ENCODE measurements around the gene TACO1. TPM values are rescaled to one million over a fixed set of nuclear protein-coding genes. Genes with fewer than 3 reads are reported as not detected.

The TACO1 gene
- total RNA-seq, 1 donor from 2014 or later: 16.1 TPM

GRCh38 chr17:63588797-63589196, 11.9 kb upstream of the TACO1 start:
- H3K27me3 ChIP-seq: no peaks in the 10 kb centered on the region
- ATAC-seq (no peak), DNase-seq (no peak)
- intact Hi-C loops (cut with DNase I): no loop called here
- no peak overlapping the region for H3K4me3 ChIP-seq
- peaks cover 82% of the 10 kb centered on the region for H3K36me3 ChIP-seq
- H3K9me3 ChIP-seq: no peaks in the 10 kb centered on the region
- no peaks in the 10 kb centered on the region for H3K4me1 ChIP-seq
- H3K27ac ChIP-seq: no peak overlapping the region
- no peak for TF ChIP-seq CTCF (IDR thresholded peaks at IDR 0.05)

- H3K36me3 ChIP-seq: peaks cover 79% of the 10 kb centered on the region
- intact Hi-C loops (cut with DNase I): no loop called here
- DNase-seq (no peak), ATAC-seq (no peak)
- no peaks in the 10 kb centered on the region for H3K4me1 ChIP-seq
- no peak for TF ChIP-seq CTCF (IDR thresholded peaks at IDR 0.05)
- H3K27me3 ChIP-seq: no peaks in the 10 kb centered on the region
- H3K27ac ChIP-seq: no peak overlapping the region
- no peaks in the 10 kb centered on the region for H3K9me3 ChIP-seq
- no peak overlapping the region for H3K4me3 ChIP-seq
Measured at GRCh38 chr17:63589646-63590045, 11.0 kb upstream of the TACO1 start.

GRCh38 chr17:63592797-63593196, 7.9 kb upstream of the TACO1 start:
- intact Hi-C loops (cut with DNase I): no loop called here
- peaks cover 57% of the 10 kb centered on the region for H3K36me3 ChIP-seq

GRCh38 chr17:63595132-63595531, 5.6 kb upstream of the TACO1 start:
- H3K4me3 ChIP-seq: no peak overlapping the region
- peaks cover 33% of the 10 kb centered on the region for H3K36me3 ChIP-seq
- H3K27ac ChIP-seq: no peak overlapping the region
- no peak for DNase-seq
- no peaks in the 10 kb centered on the region for H3K27me3 ChIP-seq
- H3K9me3 ChIP-seq: no peaks in the 10 kb centered on the region
- intact Hi-C loops (cut with DNase I): no loop called here
- H3K4me1 ChIP-seq: peaks cover 3% of the 10 kb centered on the region
- ATAC-seq: no peak
- no peak for TF ChIP-seq CTCF (IDR thresholded peaks at IDR 0.05)

More at GRCh38 chr17:63592797-63593196, 7.9 kb upstream of the TACO1 start:
- no peak for TF ChIP-seq CTCF (IDR thresholded peaks at IDR 0.05)
- Histone ChIP-seq H3K4me1 (no peaks in the 10 kb centered on the region), H3K9me3 (no peaks in the 10 kb centered on the region), H3K4me3 (no peak overlapping the region), H3K27ac (no peak overlapping the region), H3K27me3 (no peaks in the 10 kb centered on the region)
- DNase-seq (no peak), ATAC-seq (no peak)

GRCh38 chr17:63596856-63597586, 3.7 kb upstream of the TACO1 start:
- intact Hi-C loops (cut with DNase I): no loop called here
- DNase-seq (no peak), ATAC-seq (no peak)
- TF ChIP-seq CTCF (IDR thresholded peaks at IDR 0.05): no peak
- H3K4me1 ChIP-seq: peaks cover 15% of the 10 kb centered on the region
- no peak overlapping the region for H3K27ac ChIP-seq
- no peaks in the 10 kb centered on the region for H3K9me3 ChIP-seq
- no peak overlapping the region for H3K4me3 ChIP-seq
- peaks cover 15% of the 10 kb centered on the region for H3K36me3 ChIP-seq
- H3K27me3 ChIP-seq: no peaks in the 10 kb centered on the region
